HepG2 (cell line): Measurements from ENCODE around the gene NBR1. TPM values are rescaled to one million over a fixed set of nuclear protein-coding genes. Genes with fewer than 3 reads are reported as not detected.

Source experiments
- ATAC-seq: fragments of 200-7000 bp; cut with Tn5 transposase; 3 replicates; pipeline ENCODE4 v1.9.1; 2020; ENCODE audit warnings: mild to moderate bottlenecking, moderate library complexity
- BruUV-seq: library from RNA; stranded (reverse); fragments of 400-500 nt; replicated peaks from 2 replicates; lab custom pipeline; 2021; lab: Mats Ljungman, UMichigan
- CTCF ChIA-PET: fragments of 300-600 bp; formaldehyde crosslinking; extraction: SDS; loops from one replicate; lab custom pipeline; 2021; ENCODE audit warnings: low total read pairs, inconsistent platforms, low intra/inter-chr PET ratio; lab: Yijun Ruan, JAX
- POLR2A ChIA-PET: fragments of 350-600 bp; sonication (Branson Sonifier 250); formaldehyde crosslinking; loops from one replicate; lab custom pipeline; 2020; ENCODE audit warnings: antibody characterized with exemption, inconsistent platforms; lab: Yijun Ruan, JAX
- DNase-seq: peaks from one replicate; pipeline ENCODE4 v3.0.0-alpha.2; 2015; ENCODE audit warnings: low spot score
- FAIRE-seq: peaks from 3 replicates; lab custom pipeline; 2011; peaks lifted over from hg19 to GRCh38; lab: Jason Lieb, UNC
- H2AFZ ChIP-seq: one replicate; pipeline ENCODE4 v1.6.1; 2011; ENCODE audit warnings: low read length, inconsistent platforms
- H3K27ac ChIP-seq: fragments of 300-600 bp; 3 replicates; pipeline ENCODE4 v1.8.0; 2011; ENCODE audit warnings: mixed run types, mild to moderate bottlenecking, mixed read lengths, low read length, inconsistent platforms; ENCODE audit not compliant: insufficient read depth; ENCODE audit errors: extremely low read length
- H3K27me3 ChIP-seq, 2 experiments: fragments of 200-600 bp in 1 of 2; 2 replicates in 1 of 2; 3 replicates in 1 of 2; pipeline versions ENCODE4 v1.6.0 to v1.8.0; 2011; ENCODE audit warnings: low read length in 2 of 2, mild to moderate bottlenecking in 2 of 2, moderate library complexity in 2 of 2, inconsistent platforms in 1 of 2; ENCODE audit not compliant: insufficient read depth in 2 of 2, control insufficient read depth in 1 of 2
- H3K36me3 ChIP-seq, 2 experiments: fragments of 200-600 bp in 1 of 2; replicated peaks in 1 of 2; 2 replicates in 1 of 2; 3 replicates in 1 of 2; pipeline versions ENCODE4 v1.5.1 to v1.8.0; 2011; ENCODE audit warnings: low read length in 2 of 2, inconsistent platforms in 1 of 2; ENCODE audit not compliant: insufficient read depth in 2 of 2, control insufficient read depth in 1 of 2
- H3K4me1 ChIP-seq: 2 replicates; pipeline ENCODE4 v1.5.1; 2012; ENCODE audit warnings: low read length, inconsistent platforms; ENCODE audit not compliant: insufficient read depth
- H3K4me2 ChIP-seq: 2 replicates; pipeline ENCODE4 v1.6.0; 2011; ENCODE audit warnings: low read depth, low read length, inconsistent platforms
- H3K4me3 ChIP-seq, 3 experiments: fragments of 200-600 bp in 1 of 3; sonication (generic), shearing (Covaris generic) in 1 of 3; replicated peaks in 1 of 3; 2 replicates each; pipeline ENCODE4 v1.5.1; 2011 to 2016; ENCODE audit warnings: low read length in 3 of 3, inconsistent platforms in 2 of 3, low read depth in 2 of 3, mild to moderate bottlenecking in 2 of 3, control low read depth in 1 of 3, mixed read lengths in 1 of 3; ENCODE audit not compliant: insufficient read depth in 1 of 3
- H3K79me2 ChIP-seq: one replicate; pipeline ENCODE4 v1.6.1; 2011; ENCODE audit warnings: low read length, inconsistent platforms; ENCODE audit not compliant: insufficient read depth
- H3K9ac ChIP-seq: 2 replicates; pipeline ENCODE4 v1.6.0; 2011; ENCODE audit warnings: mild to moderate bottlenecking, low read depth, low read length, inconsistent platforms; ENCODE audit not compliant: insufficient read depth
- H3K9me3 ChIP-seq: 2 replicates; pipeline ENCODE4 v1.5.1; 2012; ENCODE audit warnings: mild to moderate bottlenecking, low read length
- H4K20me1 ChIP-seq: 2 replicates; pipeline ENCODE4 v1.6.0; 2011; ENCODE audit warnings: inconsistent platforms, mild to moderate bottlenecking, low read length, moderate library complexity; ENCODE audit not compliant: insufficient read depth
- ARID2 ChIP-seq: sonication (generic); formaldehyde crosslinking; IDR thresholded peaks from 2 replicates; pipeline ENCODE4 v1.8.1; 2022; ENCODE audit warnings: mild to moderate bottlenecking, missing genetic modification reagents, borderline replicate concordance
- DMAP1 ChIP-seq: IDR thresholded peaks from 2 replicates; pipeline ENCODE4 v1.6.1; 2016
- HOXA3 ChIP-seq: sonication (generic); formaldehyde crosslinking; IDR thresholded peaks from 2 replicates; pipeline ENCODE4 v1.5.0; 2020; ENCODE audit warnings: missing genetic modification reagents
- PLSCR1 ChIP-seq: sonication (generic); formaldehyde crosslinking; IDR thresholded peaks from 2 replicates; pipeline ENCODE4 v1.5.0; 2020; ENCODE audit warnings: missing genetic modification reagents, mild to moderate bottlenecking, borderline replicate concordance
- SOX6 ChIP-seq, 2 experiments: fragments of 450-650 bp in 1 of 2; sonication (generic) in 1 of 2; formaldehyde crosslinking in 1 of 2; IDR thresholded peaks; 2 replicates each; pipeline versions ENCODE4 v1.4.0 to v1.6.1; 2017 to 2020; ENCODE audit warnings: antibody characterized with exemption in 1 of 2, mild to moderate bottlenecking in 1 of 2, missing genetic modification reagents in 1 of 2
- XRCC5 ChIP-seq: fragments of 200-400 bp; formaldehyde crosslinking; optimal IDR thresholded peaks from 2 replicates; pipeline ENCODE3; 2017; ENCODE audit warnings: mild to moderate bottlenecking, low read length
- ZBTB7A ChIP-seq: sonication (generic); formaldehyde crosslinking; IDR thresholded peaks from 2 replicates; pipeline ENCODE4 v1.8.0; 2022; ENCODE audit warnings: mild to moderate bottlenecking, missing genetic modification reagents
- ZNF230 ChIP-seq: sonication (generic); formaldehyde crosslinking; IDR thresholded peaks from 2 replicates; pipeline ENCODE4 v1.4.0; 2020; ENCODE audit warnings: mild to moderate bottlenecking, missing genetic modification reagents
- ZNF564 ChIP-seq: sonication (generic); formaldehyde crosslinking; IDR thresholded peaks from 2 replicates; pipeline ENCODE4 v1.8.1; 2023; ENCODE audit warnings: mild to moderate bottlenecking, missing genetic modification reagents
- ZNF83 ChIP-seq: sonication (generic); formaldehyde crosslinking; IDR thresholded peaks from 2 replicates; pipeline ENCODE4 v1.4.0; 2020; ENCODE audit warnings: missing genetic modification reagents, mild to moderate bottlenecking, borderline replicate concordance
- ZSCAN30 ChIP-seq: sonication (generic); formaldehyde crosslinking; IDR thresholded peaks from 2 replicates; pipeline ENCODE4 v1.5.0; 2020; ENCODE audit warnings: mild to moderate bottlenecking, missing genetic modification reagents
- WGBS: methylation state at CpG from one replicate; pipeline ENCODE4 v1.1.6; 2017; ENCODE audit warnings: low lambda C conversion rate; 5-methylcytosine and 5-hydroxymethylcytosine counted together
- in situ Hi-C: cut with HindIII; loops from 2 replicates; pipeline ENCODE4 v1.10.0; 2017; ENCODE audit warnings: low pct_unique_long_range_greater_than_20kb; ENCODE audit not compliant: extremely low pct_ligation_motif_present
- intact Hi-C: fragments of 100-400 bp; cut with micrococcal nuclease; formaldehyde crosslinking; loops from one replicate; pipeline ENCODE4 v1.10.0; 2022; ENCODE audit not compliant: unreplicated experiment
- polyA plus RNA-seq, 8 experiments: library from polyadenylated mRNA; depleted of rRNA in 3 of 8; stranded (reverse) in 7 of 8; unstranded in 1 of 8; fragments of >200 nt; fragmentation: Illumina TruSeq in 4 of 8; extraction: Trizol in 4 of 8; gene quantifications; 2 replicates each; pipeline versions ENCODE4 v1.2.1 to v1.2.3, GENCODE V29; 2011 to 2016; ENCODE audit warnings: low read depth in 4 of 8, missing spikeins in 1 of 8, mixed read lengths in 1 of 8; ENCODE audit not compliant: insufficient read depth in 1 of 8
- total RNA-seq, 5 experiments: library from RNA; depleted of rRNA; stranded (reverse); fragments of >200 nt; fragmentation: Illumina TruSeq; extraction: Trizol; gene quantifications; 2 replicates each; pipeline ENCODE4 v1.2.3, GENCODE V29; 2016; ENCODE audit warnings: low read depth in 1 of 5
- TF ChIP-seq, protein P1 (sequence below): sonication (generic); formaldehyde crosslinking; IDR thresholded peaks from one replicate; pipeline ENCODE4 v1.5.1; 2020; ENCODE audit warnings: mild to moderate bottlenecking, missing genetic modification reagents; ENCODE audit errors: not compliant biosample characterization
- TF ChIP-seq, protein P2 (sequence below): IDR thresholded peaks from 2 replicates; pipeline ENCODE4 v1.6.1; 2012; ENCODE audit warnings: inconsistent platforms

NBR1 gene
- total and polyA plus RNA-seq, 2 of the 13 experiments (the other 11 are each of a cell fraction or from before 2014, with no cell fraction given): 51.7 to 121 TPM

DNA sequence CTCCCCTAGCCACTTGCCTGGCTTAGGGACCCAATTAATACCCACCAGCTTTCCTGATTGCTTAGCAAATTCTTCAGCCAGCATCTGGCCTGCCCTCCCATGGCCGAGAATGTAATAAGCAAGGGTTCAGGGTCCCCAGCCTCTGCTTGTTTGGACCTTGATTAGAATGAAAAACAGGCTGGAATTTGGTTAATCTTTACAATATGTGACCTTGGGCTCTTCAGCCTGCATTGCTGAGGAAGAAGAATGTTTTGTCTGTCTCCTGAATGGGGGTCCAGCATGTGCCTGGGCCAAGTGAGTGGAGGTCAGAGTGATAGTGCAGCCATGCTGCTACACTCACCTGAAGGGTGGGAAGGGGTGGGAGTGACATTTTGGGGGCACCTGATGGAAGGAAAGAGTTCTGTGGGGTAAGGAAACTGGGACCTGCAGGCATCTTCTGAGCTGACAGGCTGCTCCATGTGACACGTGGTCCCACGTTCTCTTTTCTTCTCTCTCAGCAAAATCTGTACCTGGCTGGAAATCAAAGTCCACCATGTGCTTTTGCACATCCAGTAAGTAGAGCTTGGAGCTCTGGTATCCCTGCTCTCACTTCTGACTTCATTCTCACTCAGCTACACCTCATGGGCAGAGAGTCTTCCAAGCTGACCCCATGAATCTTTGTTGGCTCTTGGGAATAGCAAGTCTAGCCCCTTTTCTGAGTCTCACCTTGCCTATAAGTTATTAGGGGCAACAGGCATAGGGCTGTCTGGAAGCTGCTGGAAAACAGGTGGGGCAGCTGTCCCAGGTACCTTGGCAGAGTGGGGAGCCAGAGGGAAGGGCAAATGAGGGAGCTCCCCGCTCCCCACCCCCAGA lies 46.0 kb downstream of the NBR1 start:
- H3K27ac ChIP-seq: peak overlapping the region; percentile 94
- 30% methylated on average over 4 of the region's 4 CpGs for WGBS
- H3K9ac ChIP-seq: peak overlapping the region; percentile 67
- peak; percentile 82 for ATAC-seq
- peak overlapping the region; percentile 60 for H3K4me2 ChIP-seq
- in situ Hi-C loops (no loop called here), intact Hi-C loops (loop anchor here (2.0 kb wide), 1 partner anchor 46 kb away; the partner anchor contains the start of gene NBR1)
- ChIA-PET POLR2A (interaction anchor here (0.7 to 7.6 kb wide), 23 partner anchors 9 to 219 kb away, joined by 3 to 177 read pairs (median 11); partner anchors contain the start of genes NBR1, RPL27 and VAT1), CTCF (no interaction called here)
- H3K4me3 ChIP-seq: peak overlapping the region in 1 of 3 experiments; percentile 18; a peak in 1 of 6 replicates
- H4K20me1 ChIP-seq: no peaks in the 10 kb centered on the region
- H3K9me3 ChIP-seq: no peaks in the 10 kb centered on the region
- peaks cover 8 to 37% of the 10 kb centered on the region in 2 experiments for H3K36me3 ChIP-seq
- H3K79me2 ChIP-seq: peaks cover 21% of the 10 kb centered on the region
- no peaks in the 10 kb centered on the region; a peak in 1 of 5 replicates for H3K27me3 ChIP-seq
- BruUV-seq: no TSS peak
- DNase-seq: peak; percentile 99
- H3K4me1 ChIP-seq: peaks cover 75% of the 10 kb centered on the region
- FAIRE-seq: peak; percentile 94
- no peak overlapping the region for H2AFZ ChIP-seq
- TF ChIP-seq XRCC5 (peak; percentile 84), ARID2 (CRISPR knock-in tag) (peak; percentile 90; the same call in 1 of the 2 replicates), ZNF230 (CRISPR knock-in tag) (peak; percentile 97), ZNF564 (CRISPR knock-in tag) (no peak; the same call in 1 of the 2 replicates), ZSCAN30 (CRISPR knock-in tag) (no peak; the same call in none of the 2 replicates), ZBTB7A (CRISPR knock-in tag) (peak; percentile 51), SOX6 (IDR thresholded peaks at IDR 0.05) (no peak), SOX6 (CRISPR knock-in tag; IDR thresholded peaks at IDR 0.05) (peak; percentile 92), DMAP1 (CRISPR knock-in tag) (peak; percentile 97; the same call in 1 of the 2 replicates), HOXA3 (CRISPR knock-in tag) (peak; percentile 74), PLSCR1 (CRISPR knock-in tag) (no peak), ZNF83 (CRISPR knock-in tag) (0 out of 2 replicates have a peak, but pooled peaks have one; percentile 66)
- TF ChIP-seq, protein P1, sequence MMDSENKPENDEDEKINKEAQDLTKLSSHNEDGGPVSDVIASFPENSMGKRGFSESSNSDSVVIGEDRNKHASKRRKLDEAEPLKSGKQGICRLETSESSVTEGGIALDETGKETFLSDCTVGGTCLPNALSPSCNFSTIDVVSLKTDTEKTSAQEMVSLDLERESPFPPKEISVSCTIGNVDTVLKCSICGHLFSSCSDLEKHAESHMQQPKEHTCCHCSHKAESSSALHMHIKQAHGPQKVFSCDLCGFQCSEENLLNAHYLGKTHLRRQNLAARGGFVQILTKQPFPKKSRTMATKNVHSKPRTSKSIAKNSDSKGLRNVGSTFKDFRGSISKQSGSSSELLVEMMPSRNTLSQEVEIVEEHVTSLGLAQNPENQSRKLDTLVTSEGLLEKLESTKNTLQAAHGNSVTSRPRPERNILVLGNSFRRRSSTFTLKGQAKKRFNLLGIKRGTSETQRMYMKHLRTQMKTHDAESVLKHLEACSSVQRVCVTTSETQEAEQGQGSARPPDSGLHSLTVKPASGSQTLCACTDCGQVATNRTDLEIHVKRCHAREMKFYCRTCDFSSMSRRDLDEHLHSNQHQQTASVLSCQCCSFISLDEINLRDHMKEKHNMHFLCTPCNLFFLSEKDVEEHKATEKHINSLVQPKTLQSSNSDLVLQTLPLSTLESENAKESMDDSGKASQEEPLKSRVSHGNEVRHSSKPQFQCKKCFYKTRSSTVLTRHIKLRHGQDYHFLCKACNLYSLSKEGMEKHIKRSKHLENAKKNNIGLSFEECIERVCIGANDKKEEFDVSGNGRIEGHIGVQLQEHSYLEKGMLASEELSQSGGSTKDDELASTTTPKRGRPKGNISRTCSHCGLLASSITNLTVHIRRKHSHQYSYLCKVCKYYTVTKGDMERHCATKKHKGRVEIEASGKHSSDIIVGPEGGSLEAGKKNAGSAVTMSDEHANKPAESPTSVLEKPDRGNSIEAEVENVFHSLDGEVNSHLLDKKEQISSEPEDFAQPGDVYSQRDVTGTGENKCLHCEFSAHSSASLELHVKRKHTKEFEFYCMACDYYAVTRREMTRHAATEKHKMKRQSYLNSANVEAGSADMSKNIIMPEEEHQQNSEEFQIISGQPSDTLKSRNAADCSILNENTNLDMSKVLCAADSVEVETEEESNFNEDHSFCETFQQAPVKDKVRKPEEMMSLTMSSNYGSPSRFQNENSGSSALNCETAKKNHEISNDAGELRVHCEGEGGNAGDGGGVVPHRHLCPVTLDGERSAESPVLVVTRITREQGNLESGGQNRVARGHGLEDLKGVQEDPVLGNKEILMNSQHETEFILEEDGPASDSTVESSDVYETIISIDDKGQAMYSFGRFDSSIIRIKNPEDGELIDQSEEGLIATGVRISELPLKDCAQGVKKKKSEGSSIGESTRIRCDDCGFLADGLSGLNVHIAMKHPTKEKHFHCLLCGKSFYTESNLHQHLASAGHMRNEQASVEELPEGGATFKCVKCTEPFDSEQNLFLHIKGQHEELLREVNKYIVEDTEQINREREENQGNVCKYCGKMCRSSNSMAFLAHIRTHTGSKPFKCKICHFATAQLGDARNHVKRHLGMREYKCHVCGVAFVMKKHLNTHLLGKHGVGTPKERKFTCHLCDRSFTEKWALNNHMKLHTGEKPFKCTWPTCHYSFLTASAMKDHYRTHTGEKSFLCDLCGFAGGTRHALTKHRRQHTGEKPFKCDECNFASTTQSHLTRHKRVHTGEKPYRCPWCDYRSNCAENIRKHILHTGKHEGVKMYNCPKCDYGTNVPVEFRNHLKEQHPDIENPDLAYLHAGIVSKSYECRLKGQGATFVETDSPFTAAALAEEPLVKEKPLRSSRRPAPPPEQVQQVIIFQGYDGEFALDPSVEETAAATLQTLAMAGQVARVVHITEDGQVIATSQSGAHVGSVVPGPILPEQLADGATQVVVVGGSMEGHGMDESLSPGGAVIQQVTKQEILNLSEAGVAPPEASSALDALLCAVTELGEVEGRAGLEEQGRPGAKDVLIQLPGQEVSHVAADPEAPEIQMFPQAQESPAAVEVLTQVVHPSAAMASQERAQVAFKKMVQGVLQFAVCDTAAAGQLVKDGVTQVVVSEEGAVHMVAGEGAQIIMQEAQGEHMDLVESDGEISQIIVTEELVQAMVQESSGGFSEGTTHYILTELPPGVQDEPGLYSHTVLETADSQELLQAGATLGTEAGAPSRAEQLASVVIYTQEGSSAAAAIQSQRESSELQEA: no peak
- TF ChIP-seq, protein P2, sequence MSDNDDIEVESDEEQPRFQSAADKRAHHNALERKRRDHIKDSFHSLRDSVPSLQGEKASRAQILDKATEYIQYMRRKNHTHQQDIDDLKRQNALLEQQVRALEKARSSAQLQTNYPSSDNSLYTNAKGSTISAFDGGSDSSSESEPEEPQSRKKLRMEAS: peak; percentile 99
